ENCODE measurements around the gene FAM187B.
A peak's percentile ranks its signal among the peaks of the same experiment; 100 is the strongest.
"Not testable (repeated sequence)": the region's sequence is repeated elsewhere in the genome, so short reads cannot be mapped to it uniquely, and the experiment has no call there.

Gene FAM187B

GRCh38 chr19:35261356-35262100, 33.0 kb upstream of the FAM187B start:
- no peak for DNase-seq

- no peak for DNase-seq
These were observed 32.3 kb upstream of the FAM187B start for GRCh38 chr19:35260694-35261304.

GRCh38 chr19:35257113-35257461, 28.5 kb upstream of the FAM187B start:
- no peak for DNase-seq

GRCh38 chr19:35256566-35256965, 28.0 kb upstream of the FAM187B start:
- no peak for DNase-seq

GRCh38 chr19:35254341-35255297, 26.1 kb upstream of the FAM187B start:
- DNase-seq: no peak

- peak; percentile 89 for DNase-seq
These were observed 25.1 kb upstream of the FAM187B start for GRCh38 chr19:35253316-35254286.

GRCh38 chr19:35251456-35251855, 22.9 kb upstream of the FAM187B start:
- DNase-seq: no peak

- DNase-seq: no peak
These were observed 21.5 kb upstream of the FAM187B start for GRCh38 chr19:35249848-35250711.

- peak; percentile 53 for DNase-seq
These were observed 20.8 kb upstream of the FAM187B start for GRCh38 chr19:35249146-35249847.

GRCh38 chr19:35248310-35249145, 20.0 kb upstream of the FAM187B start, which contains the start of gene LSR:
Gene LSR (plus strand): TSS chr19:35249002. CDS start chr19:35249023, 21 bp downstream.
- DNase-seq: peak; percentile 98

- peak; percentile 96 for DNase-seq
These were observed 19.2 kb upstream of the FAM187B start for GRCh38 chr19:35247526-35248309.

- DNase-seq: no peak
These were observed 18.0 kb upstream of the FAM187B start for GRCh38 chr19:35246466-35247092.

- DNase-seq: no peak
These were observed 12.9 kb upstream of the FAM187B start for GRCh38 chr19:35241417-35241816.

- DNase-seq: no peak
These were observed 11.8 kb upstream of the FAM187B start for GRCh38 chr19:35240327-35240726.

GRCh38 chr19:35239597-35239996, 11.1 kb upstream of the FAM187B start:
- not testable (repeated sequence) for DNase-seq

GRCh38 chr19:35236638-35237400, 8.3 kb upstream of the FAM187B start:
- DNase-seq: peak; percentile 19

GRCh38 chr19:35232912-35233311, 4.4 kb upstream of the FAM187B start:
- no peak for DNase-seq
